GM23248 (cell line): ENCODE results near the gene OLR1. TPM values are rescaled to one million over a fixed set of nuclear protein-coding genes. Genes with fewer than 3 reads are reported as not detected.

Source experiments
- DNase-seq: peaks from one replicate; pipeline ENCODE4 v3.0.0-alpha.2; 2015
- H2AFZ ChIP-seq: fragments of 200-600 bp; sonication (generic); 2 replicates; pipeline ENCODE4 v1.6.1; 2016; ENCODE audit warnings: antibody characterized with exemption
- H3F3A ChIP-seq: fragments of 200-600 bp; sonication (generic); 2 replicates; pipeline ENCODE4 v1.6.1; 2016; ENCODE audit warnings: mild to moderate bottlenecking, antibody characterized with exemption, mixed run types; ENCODE audit not compliant: insufficient read depth
- H3K27ac ChIP-seq: fragments of 200-600 bp; sonication (generic); 2 replicates; pipeline ENCODE4 v1.5.1; 2016; ENCODE audit warnings: mild to moderate bottlenecking
- H3K27me3 ChIP-seq: fragments of 200-600 bp; sonication (generic); replicated peaks from 2 replicates; pipeline ENCODE4 v1.6.1; 2016; ENCODE audit warnings: mild to moderate bottlenecking; ENCODE audit not compliant: insufficient read depth
- H3K36me3 ChIP-seq: fragments of 200-600 bp; sonication (generic); 2 replicates; pipeline ENCODE4 v1.6.1; 2016; ENCODE audit warnings: low read depth, mild to moderate bottlenecking
- H3K4me1 ChIP-seq: fragments of 200-600 bp; sonication (generic); 2 replicates; pipeline ENCODE4 v1.6.1; 2016; ENCODE audit warnings: mild to moderate bottlenecking; ENCODE audit not compliant: insufficient read depth
- H3K4me2 ChIP-seq: fragments of 200-600 bp; sonication (generic); one replicate; pipeline ENCODE4 v1.6.1; 2016; ENCODE audit warnings: mild to moderate bottlenecking; ENCODE audit not compliant: unreplicated experiment
- H3K4me3 ChIP-seq: fragments of 200-600 bp; sonication (generic); 2 replicates; pipeline ENCODE4 v1.5.1; 2016; ENCODE audit warnings: mild to moderate bottlenecking
- H3K79me2 ChIP-seq: fragments of 200-600 bp; sonication (generic); 2 replicates; pipeline ENCODE4 v1.6.1; 2016; ENCODE audit warnings: mild to moderate bottlenecking; ENCODE audit not compliant: insufficient read depth
- H3K9ac ChIP-seq: fragments of 200-600 bp; sonication (generic); 2 replicates; pipeline ENCODE4 v1.6.1; 2016; ENCODE audit warnings: mild to moderate bottlenecking
- H3K9me2 ChIP-seq: fragments of 200-600 bp; sonication (generic); 2 replicates; pipeline ENCODE4 v1.6.1; 2016; ENCODE audit warnings: mixed run types, mild to moderate bottlenecking, moderate library complexity; ENCODE audit not compliant: insufficient read depth
- H3K9me3 ChIP-seq: fragments of 200-600 bp; sonication (generic); one replicate; pipeline ENCODE4 v1.6.1; 2017; ENCODE audit warnings: low read depth
- H4K20me1 ChIP-seq: fragments of 200-600 bp; sonication (generic); 2 replicates; pipeline ENCODE4 v1.6.0; 2016; ENCODE audit not compliant: insufficient read depth
- EZH2 ChIP-seq: fragments of 200-600 bp; sonication (generic); IDR thresholded peaks from 2 replicates; pipeline ENCODE4 v1.6.1; 2018; ENCODE audit warnings: antibody characterized with exemption, mild to moderate bottlenecking; ENCODE audit not compliant: insufficient read depth, poor library complexity, severe bottlenecking
- EZH2phosphoT487 ChIP-seq: fragments of 200-600 bp; sonication (generic); IDR thresholded peaks from 2 replicates; pipeline ENCODE4 v1.6.1; 2018; ENCODE audit warnings: antibody characterized with exemption, moderate library complexity, mild to moderate bottlenecking, low read depth; ENCODE audit not compliant: insufficient read depth
- WGBS, 2 experiments: methylation state at CpG; one replicate each; pipeline ENCODE4 v1.1.6; 2015 to 2017; ENCODE audit warnings: low lambda C conversion rate in 2 of 2, low coverage in 1 of 2; ENCODE audit errors: missing lambda C conversion rate in 2 of 2; 5-methylcytosine and 5-hydroxymethylcytosine counted together
- in situ Hi-C: fragments of 300-500 bp; cut with MboI; formaldehyde crosslinking; loops from 2 replicates; pipeline ENCODE4 v1.15.0; 2020
- polyA plus RNA-seq: library from polyadenylated mRNA; unstranded; fragments of >200 nt; fragmentation: Nextera tagmentation; extraction: Ambion mirVana; gene quantifications from 2 replicates; pipeline ENCODE4 v1.2.1, GENCODE V29; 2016
- total RNA-seq: library from RNA; depleted of rRNA; stranded (reverse); fragments of >200 nt; shearing (Covaris generic); gene quantifications from 2 replicates; pipeline ENCODE4 v1.2.3, GENCODE V29; 2014

Gene OLR1
- total and polyA plus RNA-seq, 2 experiments from 2014 or later = 4.6 to 6.3 TPM

DNA sequence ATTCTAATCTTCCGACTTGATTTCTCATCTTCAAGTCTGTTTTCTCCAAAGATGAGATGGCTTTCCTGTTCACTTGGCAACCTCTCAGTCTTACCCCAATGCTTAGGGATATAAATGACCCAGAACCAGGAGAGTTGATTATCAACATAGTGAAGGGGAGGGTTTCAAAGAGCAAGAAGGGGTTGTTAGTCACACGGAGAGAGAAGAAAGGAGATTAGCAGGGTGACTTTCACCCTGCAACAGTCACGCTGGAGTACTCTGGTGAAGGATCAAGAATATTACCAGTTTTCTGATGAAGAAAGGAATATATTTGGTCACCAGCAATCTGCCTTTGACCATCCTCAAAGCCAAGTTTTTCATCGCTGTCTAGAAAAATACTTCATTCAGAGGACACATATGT, 6.9 kb upstream of the OLR1 start, which contains the start of gene TMEM52B:
Gene TMEM52B, plus strand, starts transcription at position 212 of the 400 bp plus-strand sequence. CDS start 543 bp downstream, outside the sequence.
- H3K79me2 ChIP-seq = no peaks in the 10 kb centered on the region
- no peak for DNase-seq
- H3K4me3 ChIP-seq = no peak within 1 kb of the TSS
- no peaks in the 10 kb centered on the region for H3K9me3 ChIP-seq
- H3K36me3 ChIP-seq = no peaks in the 10 kb centered on the region
- no peaks in the 10 kb centered on the region for H3K9me2 ChIP-seq
- TF ChIP-seq EZH2 (no peak), EZH2phosphoT487 (no peak)
- H4K20me1 ChIP-seq = no peaks in the 10 kb centered on the region
- H3F3A ChIP-seq = peaks cover 28% of the 10 kb centered on the region
- in situ Hi-C loops = no loop called here
- WGBS, 2 experiments = 97% methylated on average over 4 of the region's 4 CpGs
- H3K4me2 ChIP-seq = peak within 1 kb of the TSS; percentile 13
- 0 out of 2 replicates have a peak within 1 kb of the TSS, but pooled peaks have one; percentile 14 for H2AFZ ChIP-seq
- H3K27ac ChIP-seq = no peak within 1 kb of the TSS
- peaks cover 37% of the 10 kb centered on the region for H3K4me1 ChIP-seq
- H3K27me3 ChIP-seq = no peaks in the 10 kb centered on the region
- H3K9ac ChIP-seq = no peak within 1 kb of the TSS

DNA sequence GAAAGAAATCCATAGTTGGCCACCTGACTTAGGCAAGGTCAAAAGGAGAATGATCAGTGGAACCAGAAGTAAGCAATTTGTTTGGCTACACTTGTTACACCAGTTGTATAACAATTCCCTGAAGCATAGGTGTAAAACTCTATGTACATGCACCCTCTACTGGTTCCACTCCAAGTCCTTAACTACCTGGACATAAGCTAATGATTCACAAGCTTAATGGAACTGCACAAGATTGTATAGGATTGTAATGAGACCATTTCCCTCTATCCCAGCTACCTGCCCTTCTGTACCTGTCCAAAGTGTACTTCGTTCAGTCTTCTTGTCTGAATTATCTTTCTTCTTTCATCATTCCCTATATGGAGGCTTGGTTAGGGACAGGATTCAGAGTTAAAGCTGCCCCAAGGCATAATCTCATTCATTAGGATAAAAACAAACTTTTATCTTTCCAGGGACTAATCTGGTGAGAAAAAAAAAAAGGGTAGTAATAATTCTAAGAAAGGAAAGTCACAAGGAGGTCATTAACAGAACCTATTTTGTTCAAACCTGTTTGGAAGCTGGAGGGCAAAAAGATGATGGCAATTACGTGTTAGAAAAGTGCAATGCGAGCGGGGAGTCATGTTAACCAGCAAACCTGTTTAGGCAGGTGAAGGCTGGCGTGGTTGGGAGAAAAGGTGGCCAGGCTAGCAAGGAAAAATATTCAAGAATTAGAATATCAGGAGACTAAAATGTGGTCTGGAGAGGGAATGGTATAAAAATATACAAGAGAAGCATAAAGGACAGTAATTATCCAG, 4.1 kb upstream of the OLR1 start:
- no peak overlapping the region for H2AFZ ChIP-seq
- H3K4me1 ChIP-seq = peaks cover 31% of the 10 kb centered on the region
- H3K4me3 ChIP-seq = no peak overlapping the region
- no peaks in the 10 kb centered on the region for H3K9me3 ChIP-seq
- H3K27me3 ChIP-seq = no peaks in the 10 kb centered on the region
- H3K27ac ChIP-seq = no peak overlapping the region
- H3F3A ChIP-seq = peaks cover 22% of the 10 kb centered on the region; the same call in 1 of the 2 replicates
- TF ChIP-seq EZH2phosphoT487 (no peak), EZH2 (no peak)
- no peak overlapping the region for H3K4me2 ChIP-seq
- 72 to 78% methylated on average over 5 of the region's 5 CpGs for WGBS, 2 experiments
- no peaks in the 10 kb centered on the region for H3K79me2 ChIP-seq
- no peaks in the 10 kb centered on the region for H4K20me1 ChIP-seq
- H3K36me3 ChIP-seq = no peaks in the 10 kb centered on the region
- in situ Hi-C loops = no loop called here
- no peak for DNase-seq
- H3K9ac ChIP-seq = no peak overlapping the region
- no peaks in the 10 kb centered on the region for H3K9me2 ChIP-seq

DNA sequence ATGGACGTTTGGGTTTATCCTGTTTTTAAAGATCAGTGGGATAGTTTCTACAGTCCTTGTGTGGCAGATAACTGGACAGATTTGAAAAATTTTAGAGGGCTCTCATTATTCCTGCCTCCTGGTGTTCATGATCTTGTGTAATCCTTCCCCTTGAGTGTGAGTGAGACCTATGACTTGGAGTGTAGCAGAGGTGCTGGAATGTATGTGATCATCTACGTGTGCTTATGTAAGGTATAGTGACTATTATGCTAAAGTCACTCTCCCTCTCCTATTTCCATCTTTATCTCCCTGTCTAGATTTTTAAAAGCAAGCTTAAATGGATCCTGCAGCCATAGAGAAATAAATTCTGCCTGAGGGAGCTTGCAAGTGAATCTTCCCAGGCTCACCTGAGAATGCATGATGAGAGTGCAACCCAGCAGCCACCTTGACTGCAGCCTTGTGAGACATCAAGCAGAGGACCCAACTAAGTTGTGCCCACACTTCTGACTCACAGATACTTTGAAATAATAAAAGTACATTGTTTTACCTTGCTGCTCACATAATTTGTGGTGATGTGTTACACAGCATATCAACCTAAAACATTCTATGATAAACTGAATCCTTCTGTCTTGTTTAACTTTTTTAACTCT, 3.2 kb upstream of the OLR1 start:
- no peak for DNase-seq
- no peaks in the 10 kb centered on the region for H4K20me1 ChIP-seq
- TF ChIP-seq EZH2phosphoT487 (no peak), EZH2 (no peak)
- H3K27me3 ChIP-seq = no peaks in the 10 kb centered on the region
- no peak overlapping the region for H3K27ac ChIP-seq
- no peak overlapping the region for H2AFZ ChIP-seq
- no peaks in the 10 kb centered on the region for H3K36me3 ChIP-seq
- WGBS, 2 experiments = 39 to 43% methylated on average over 2 of the region's 2 CpGs
- H3K9ac ChIP-seq = no peak overlapping the region
- H3K79me2 ChIP-seq = no peaks in the 10 kb centered on the region
- H3K4me1 ChIP-seq = peaks cover 35% of the 10 kb centered on the region
- H3K9me3 ChIP-seq = no peaks in the 10 kb centered on the region
- no peaks in the 10 kb centered on the region for H3K9me2 ChIP-seq
- H3F3A ChIP-seq = peaks cover 26% of the 10 kb centered on the region
- no peak overlapping the region for H3K4me2 ChIP-seq
- H3K4me3 ChIP-seq = no peak overlapping the region
- in situ Hi-C loops = no loop called here

DNA sequence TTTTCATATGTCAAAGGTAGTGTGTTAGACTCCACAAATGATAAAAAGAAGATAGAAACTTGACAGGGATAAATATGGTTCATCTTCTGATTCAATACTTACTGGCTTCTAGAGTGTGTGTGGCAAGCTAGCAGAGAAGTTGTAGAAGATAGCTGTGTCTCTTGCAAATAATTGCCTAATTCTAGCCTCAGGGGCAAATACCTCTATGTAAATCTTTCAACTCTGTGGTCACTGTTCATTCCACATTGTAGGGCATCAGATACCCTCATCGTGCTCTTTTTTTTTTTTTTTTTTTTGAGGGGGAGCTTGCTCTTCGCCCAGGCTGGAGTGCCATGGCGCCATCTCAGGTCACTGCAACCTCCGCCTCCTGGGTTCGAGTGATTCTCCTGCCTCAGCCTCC, 1.7 kb downstream of the OLR1 start:
- Histone ChIP-seq H3K9me2 (no peaks in the 10 kb centered on the region), H3K79me2 (no peaks in the 10 kb centered on the region), H3K9me3 (no peaks in the 10 kb centered on the region), H3K27me3 (no peaks in the 10 kb centered on the region), H3K36me3 (no peaks in the 10 kb centered on the region), H3K9ac (no peak overlapping the region), H2AFZ (no peak overlapping the region), H3F3A (peaks cover 23% of the 10 kb centered on the region), H3K27ac (0 out of 2 replicates have a peak overlapping the region, but pooled peaks have one; percentile 40), H4K20me1 (no peaks in the 10 kb centered on the region), H3K4me2 (peak overlapping the region; percentile 70), H3K4me1 (peaks cover 53% of the 10 kb centered on the region), H3K4me3 (no peak overlapping the region)
- in situ Hi-C loops = no loop called here
- peak; percentile 62 for DNase-seq
- 76 to 81% methylated on average over 4 to 5 of the region's 5 CpGs for WGBS, 2 experiments
- TF ChIP-seq EZH2 = no peak
